GM11168 (cell line): ENCODE measurements around the gene CRACR2B.

Source experiments
- in situ Hi-C: fragments of 300-500 bp; cut with MboI; formaldehyde crosslinking; loops from one replicate; pipeline ENCODE4 v1.12.0; 2022; ENCODE audit warnings: low sequenced_read_pairs; ENCODE audit not compliant: unreplicated experiment

CRACR2B gene

GRCh38 chr11:824942-825341 lies 2.8 kb upstream of the CRACR2B start:
- in situ Hi-C loops: no loop called here

GRCh38 chr11:825366-826226 lies 2.1 kb upstream of the CRACR2B start:
- in situ Hi-C loops: no loop called here

DNA sequence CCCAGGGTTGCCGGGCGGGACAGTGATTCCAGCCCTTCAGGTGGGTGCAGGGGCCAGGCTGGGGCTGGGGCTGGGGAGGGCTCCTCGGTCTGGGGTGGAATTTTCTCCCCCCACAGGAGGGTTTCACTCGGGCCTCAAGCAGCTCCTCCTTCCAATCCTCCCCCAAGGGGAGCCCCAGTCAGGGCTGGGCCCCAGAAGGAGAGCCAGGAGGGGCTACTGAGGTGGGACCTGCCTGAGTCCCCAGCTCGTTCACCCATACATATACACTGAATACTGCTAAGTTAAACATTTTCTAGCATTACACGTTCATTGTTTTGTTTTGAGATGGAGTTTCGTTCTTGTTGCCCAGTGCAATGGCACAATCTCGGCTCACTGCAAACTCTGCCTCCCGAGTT lies 1.5 kb upstream of the CRACR2B start:
- in situ Hi-C loops: no loop called here

- in situ Hi-C loops: no loop called here
Observed at GRCh38 chr11:826836-827145, 928 bp upstream of the CRACR2B start.

DNA sequence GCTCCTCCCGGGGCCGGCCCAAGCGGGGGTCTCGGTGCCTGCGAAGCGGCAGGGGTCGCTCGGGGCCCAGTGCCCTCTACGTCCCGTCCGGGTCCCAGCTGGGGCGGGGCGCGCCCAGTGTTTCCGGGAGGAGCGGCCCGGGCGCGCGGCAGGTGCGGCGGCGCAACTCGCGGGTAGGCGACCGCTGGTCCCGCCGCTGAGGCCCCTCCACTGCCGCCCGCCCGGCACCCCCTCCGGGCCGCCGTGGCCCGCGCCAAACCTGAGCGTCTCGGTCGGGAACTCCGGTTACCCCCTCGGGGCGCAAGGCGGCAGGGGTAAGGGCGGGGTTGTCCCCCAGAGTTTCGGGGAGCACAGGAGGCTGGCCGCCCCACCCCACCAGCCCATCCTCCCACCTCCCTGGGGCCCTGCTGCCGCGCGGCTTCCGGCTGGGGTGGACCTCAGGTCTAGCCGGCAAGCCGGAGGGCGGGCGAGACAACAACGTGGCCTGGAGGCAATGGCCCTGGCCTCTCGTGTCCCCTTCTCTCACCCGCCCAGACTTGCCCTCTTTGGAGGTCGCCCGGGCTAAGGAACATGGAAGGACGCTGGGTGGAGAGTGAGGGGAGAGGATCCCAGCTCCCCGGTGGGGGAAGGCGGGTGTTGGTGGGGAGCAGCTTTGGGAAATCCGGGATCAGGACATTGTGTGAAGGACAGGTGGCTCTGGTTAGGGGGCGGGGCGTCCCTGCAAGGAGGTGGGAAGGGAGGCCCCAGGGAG lies 398 bp upstream of the CRACR2B start:
- in situ Hi-C loops: no loop called here

DNA sequence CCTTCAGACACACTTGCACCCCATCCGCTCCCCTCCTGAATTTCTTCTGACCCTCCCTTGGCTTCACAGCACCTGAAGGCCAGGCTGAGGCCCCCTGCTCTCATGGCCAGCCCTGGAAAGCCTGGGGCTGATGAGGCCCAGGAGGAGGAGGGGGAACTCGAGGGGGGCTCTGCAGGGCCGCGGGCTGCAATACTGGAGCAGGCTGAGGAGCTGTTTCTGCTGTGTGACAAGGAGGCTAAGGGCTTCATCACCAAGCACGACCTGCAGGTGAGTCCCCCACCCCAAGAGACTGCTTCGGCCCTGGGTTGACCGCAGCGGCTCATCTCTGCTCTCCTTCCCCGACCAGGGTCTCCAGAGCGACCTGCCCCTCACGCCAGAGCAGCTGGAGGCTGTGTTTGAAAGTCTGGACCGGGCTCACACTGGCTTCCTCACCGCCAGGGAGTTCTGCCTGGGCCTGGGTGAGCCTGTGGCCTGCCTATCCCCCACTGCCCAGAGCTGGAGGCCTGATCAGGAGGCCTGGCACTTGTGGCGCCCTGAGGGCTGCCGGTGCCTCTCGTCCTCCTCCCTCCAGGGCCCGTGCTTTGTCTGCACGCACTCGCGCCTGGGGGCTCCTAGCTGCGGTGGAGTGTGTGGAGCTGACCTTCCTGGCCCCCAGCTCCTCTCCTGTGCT lies 922 bp downstream of the CRACR2B start:
- in situ Hi-C loops: no loop called here

DNA sequence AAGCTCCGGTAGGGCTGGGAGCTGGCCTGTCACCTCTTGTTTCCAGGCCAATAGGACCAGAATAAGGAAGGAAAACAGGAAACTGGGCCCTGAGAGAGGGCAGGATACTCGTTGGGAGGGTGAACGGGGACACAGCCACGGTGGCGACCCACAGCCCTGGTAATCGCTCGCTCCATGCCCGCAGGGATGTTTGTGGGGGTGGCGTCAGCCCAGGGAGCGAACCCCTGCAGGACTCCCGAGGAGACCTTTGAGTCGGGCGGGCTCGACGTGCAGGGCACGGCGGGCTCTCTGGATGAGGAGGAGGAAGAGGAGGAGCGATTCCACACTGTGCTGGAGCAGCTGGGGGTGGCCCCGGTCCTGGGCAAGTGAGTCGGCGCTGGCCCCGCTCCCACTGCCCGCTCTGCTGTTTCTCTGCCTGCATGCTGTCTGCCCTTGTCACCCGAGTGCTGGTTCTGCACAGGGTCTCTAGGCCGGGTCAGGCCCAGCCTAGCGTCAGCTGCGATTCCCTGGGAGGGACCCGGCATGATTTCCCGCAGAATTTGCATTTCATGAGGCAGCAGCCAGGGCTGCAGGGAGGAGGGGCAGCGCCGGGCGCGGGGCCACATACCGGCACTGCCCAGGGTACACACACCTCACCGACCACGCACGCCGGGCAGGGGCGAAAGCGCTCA lies 1.6 kb downstream of the CRACR2B start:
- in situ Hi-C loops: no loop called here

GRCh38 chr11:829847-830294 lies 2.2 kb downstream of the CRACR2B start:
- in situ Hi-C loops: no loop called here

GRCh38 chr11:830295-831117 lies 2.8 kb downstream of the CRACR2B start:
- in situ Hi-C loops: no loop called here

GRCh38 chr11:831118-831864 lies 3.6 kb downstream of the CRACR2B start:
- in situ Hi-C loops: no loop called here

DNA sequence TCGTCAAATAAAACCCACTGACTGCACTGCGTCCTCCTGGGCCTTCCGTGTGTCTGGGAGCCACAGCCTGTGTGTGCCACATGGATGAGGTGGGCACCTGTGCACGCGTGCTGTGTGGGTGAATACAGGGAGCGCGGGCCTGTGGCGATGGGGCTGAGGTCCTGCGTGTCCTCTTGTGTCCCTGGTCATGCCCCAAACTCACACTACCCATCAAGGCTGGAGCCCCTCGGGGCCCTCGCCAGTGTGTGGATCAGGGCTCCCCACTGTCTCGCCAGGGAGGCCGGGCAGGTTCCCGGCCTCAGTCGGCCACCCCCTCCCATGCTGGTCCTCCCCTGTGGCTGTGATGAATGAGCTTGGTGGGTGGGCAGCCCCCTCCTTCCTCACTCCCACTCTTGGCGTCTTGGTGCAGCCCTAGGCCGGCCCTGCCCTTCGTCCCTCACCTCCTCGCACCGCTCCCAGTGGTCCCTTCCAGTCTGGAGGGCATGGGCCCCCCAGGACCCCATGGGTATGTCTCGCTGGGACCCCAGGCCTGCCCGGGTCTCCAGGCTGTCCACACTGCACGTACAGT lies 4.3 kb downstream of the CRACR2B start:
- in situ Hi-C loops: no loop called here

DNA sequence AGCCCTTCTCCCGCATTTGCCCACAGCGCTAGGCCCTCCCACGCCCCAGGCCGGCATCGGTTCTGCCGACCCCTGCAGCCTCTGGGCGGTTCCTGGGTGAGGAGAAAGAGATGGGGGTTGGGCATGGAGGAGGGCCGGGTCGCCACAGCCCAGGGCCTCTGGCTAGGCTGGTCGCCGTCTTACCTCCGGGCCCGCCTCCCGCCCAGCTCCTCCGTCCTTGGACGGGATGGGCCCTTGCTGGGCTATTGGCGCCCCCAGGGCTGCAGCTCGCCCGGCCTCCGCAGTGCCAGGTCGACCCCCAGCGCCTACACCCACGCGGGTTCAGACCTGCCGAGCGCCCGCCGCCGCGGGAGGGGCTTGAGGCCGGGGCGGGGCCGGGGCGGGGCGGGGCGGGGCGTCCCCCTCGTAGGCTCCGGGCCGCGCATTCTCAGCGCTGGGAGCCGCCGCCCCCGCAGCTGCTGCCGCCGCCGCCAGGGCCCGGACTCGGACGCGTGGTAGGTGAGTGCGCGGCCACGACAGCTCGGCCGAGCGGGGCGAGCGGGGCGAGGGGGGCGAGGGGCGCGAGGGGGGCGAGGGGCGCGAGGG lies 4.9 kb downstream of the CRACR2B start, which contains the start of gene CD151:
Gene CD151 (plus strand): TSS at position 424 of the 585 bp plus-strand sequence. CDS start 3,118 bp downstream, outside the sequence.
- in situ Hi-C loops: no loop called here

- in situ Hi-C loops: no loop called here
Observed at GRCh38 chr11:833114-833791, 5.5 kb downstream of the CRACR2B start.

- in situ Hi-C loops: no loop called here
Observed at GRCh38 chr11:833849-834311, 6.2 kb downstream of the CRACR2B start.

- in situ Hi-C loops: no loop called here
Observed at GRCh38 chr11:834371-835316, 6.9 kb downstream of the CRACR2B start.

DNA sequence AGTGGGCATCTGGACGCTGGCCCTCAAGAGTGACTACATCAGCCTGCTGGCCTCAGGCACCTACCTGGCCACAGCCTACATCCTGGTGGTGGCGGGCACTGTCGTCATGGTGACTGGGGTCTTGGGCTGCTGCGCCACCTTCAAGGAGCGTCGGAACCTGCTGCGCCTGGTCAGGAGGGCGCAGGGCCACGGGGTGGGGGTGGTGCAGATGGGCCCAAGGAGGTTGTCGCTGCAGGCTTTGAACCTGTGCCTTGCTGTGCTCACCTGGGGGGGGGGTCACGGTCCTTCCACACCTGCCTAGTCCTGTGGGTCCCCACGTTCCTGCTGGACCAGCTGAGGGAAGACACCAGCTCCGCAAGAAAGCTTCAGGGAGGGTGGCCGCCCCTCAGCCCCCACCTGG lies 8.6 kb downstream of the CRACR2B start:
- in situ Hi-C loops: no loop called here
